ENCODE data around the gene PYGB. TPM values are rescaled to one million over a fixed set of nuclear protein-coding genes. Genes with fewer than 3 reads are reported as not detected.
A peak's percentile ranks its signal among the peaks of the same experiment; 100 is the strongest.
"Not testable (repeated sequence)": the region's sequence is repeated elsewhere in the genome, so short reads cannot be mapped to it uniquely, and the experiment has no call there.

The PYGB gene
- total RNA-seq, 1 donor from 2014 or later = 117 TPM

GRCh38 chr20:25308671-25309394, 60.9 kb downstream of the PYGB start:
- H3K9me3 ChIP-seq = no peaks in the 10 kb centered on the region
- H3K27me3 ChIP-seq = no peaks in the 10 kb centered on the region
- TF ChIP-seq, protein P1, sequence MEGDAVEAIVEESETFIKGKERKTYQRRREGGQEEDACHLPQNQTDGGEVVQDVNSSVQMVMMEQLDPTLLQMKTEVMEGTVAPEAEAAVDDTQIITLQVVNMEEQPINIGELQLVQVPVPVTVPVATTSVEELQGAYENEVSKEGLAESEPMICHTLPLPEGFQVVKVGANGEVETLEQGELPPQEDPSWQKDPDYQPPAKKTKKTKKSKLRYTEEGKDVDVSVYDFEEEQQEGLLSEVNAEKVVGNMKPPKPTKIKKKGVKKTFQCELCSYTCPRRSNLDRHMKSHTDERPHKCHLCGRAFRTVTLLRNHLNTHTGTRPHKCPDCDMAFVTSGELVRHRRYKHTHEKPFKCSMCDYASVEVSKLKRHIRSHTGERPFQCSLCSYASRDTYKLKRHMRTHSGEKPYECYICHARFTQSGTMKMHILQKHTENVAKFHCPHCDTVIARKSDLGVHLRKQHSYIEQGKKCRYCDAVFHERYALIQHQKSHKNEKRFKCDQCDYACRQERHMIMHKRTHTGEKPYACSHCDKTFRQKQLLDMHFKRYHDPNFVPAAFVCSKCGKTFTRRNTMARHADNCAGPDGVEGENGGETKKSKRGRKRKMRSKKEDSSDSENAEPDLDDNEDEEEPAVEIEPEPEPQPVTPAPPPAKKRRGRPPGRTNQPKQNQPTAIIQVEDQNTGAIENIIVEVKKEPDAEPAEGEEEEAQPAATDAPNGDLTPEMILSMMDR (IDR thresholded peaks at IDR 0.05) = no peak
- no peak for TF ChIP-seq POLR2A (IDR thresholded peaks at IDR 0.05)
- no peak for TF ChIP-seq POLR2AphosphoS5 (IDR thresholded peaks at IDR 0.05; ENCODE audit: insufficient read depth in 1 of 2, low read depth in 1 of 2)
- intact Hi-C loops (cut with DNase I) = no loop called here
- no peak for DNase-seq (ENCODE audit: extremely low spot score in 2 of 2)
- H3K4me3 ChIP-seq = no peak overlapping the region
- H3K4me1 ChIP-seq = peaks cover 27% of the 10 kb centered on the region
- H3K36me3 ChIP-seq = peaks cover 0 to 8% of the 10 kb centered on the region in 2 donors
- H3K27ac ChIP-seq = peak overlapping the region; percentile 77

GRCh38 chr20:25309395-25310267, 61.7 kb downstream of the PYGB start:
- TF ChIP-seq POLR2A (IDR thresholded peaks at IDR 0.05) (no peak), POLR2AphosphoS5 (IDR thresholded peaks at IDR 0.05; ENCODE audit: insufficient read depth in 1 of 2, low read depth in 1 of 2) (peak in 1 of 2 donors; percentile 58)
- TF ChIP-seq, protein P1 (IDR thresholded peaks at IDR 0.05) = no peak
- Histone ChIP-seq H3K27me3 (no peaks in the 10 kb centered on the region), H3K9me3 (no peaks in the 10 kb centered on the region), H3K4me3 (no peak overlapping the region), H3K36me3 (peaks cover 0 to 3% of the 10 kb centered on the region in 2 donors), H3K27ac (peak overlapping the region; percentile 77), H3K4me1 (peaks cover 27% of the 10 kb centered on the region)
- DNase-seq (ENCODE audit: extremely low spot score in 2 of 2) = no peak
- intact Hi-C loops (cut with DNase I) = loop anchor here (5.0 kb wide), 1 partner anchor 1252 kb away; no protein-coding TSS in a partner anchor

- Histone ChIP-seq H3K4me1 (peaks cover 27% of the 10 kb centered on the region), H3K36me3 (no peaks in the 10 kb centered on the region)
- intact Hi-C loops (cut with DNase I) = loop anchor here (5.0 kb wide), 1 partner anchor 1253 kb away; no protein-coding TSS in a partner anchor
Observed at GRCh38 chr20:25310268-25310920, 62.5 kb downstream of the PYGB start.

DNA sequence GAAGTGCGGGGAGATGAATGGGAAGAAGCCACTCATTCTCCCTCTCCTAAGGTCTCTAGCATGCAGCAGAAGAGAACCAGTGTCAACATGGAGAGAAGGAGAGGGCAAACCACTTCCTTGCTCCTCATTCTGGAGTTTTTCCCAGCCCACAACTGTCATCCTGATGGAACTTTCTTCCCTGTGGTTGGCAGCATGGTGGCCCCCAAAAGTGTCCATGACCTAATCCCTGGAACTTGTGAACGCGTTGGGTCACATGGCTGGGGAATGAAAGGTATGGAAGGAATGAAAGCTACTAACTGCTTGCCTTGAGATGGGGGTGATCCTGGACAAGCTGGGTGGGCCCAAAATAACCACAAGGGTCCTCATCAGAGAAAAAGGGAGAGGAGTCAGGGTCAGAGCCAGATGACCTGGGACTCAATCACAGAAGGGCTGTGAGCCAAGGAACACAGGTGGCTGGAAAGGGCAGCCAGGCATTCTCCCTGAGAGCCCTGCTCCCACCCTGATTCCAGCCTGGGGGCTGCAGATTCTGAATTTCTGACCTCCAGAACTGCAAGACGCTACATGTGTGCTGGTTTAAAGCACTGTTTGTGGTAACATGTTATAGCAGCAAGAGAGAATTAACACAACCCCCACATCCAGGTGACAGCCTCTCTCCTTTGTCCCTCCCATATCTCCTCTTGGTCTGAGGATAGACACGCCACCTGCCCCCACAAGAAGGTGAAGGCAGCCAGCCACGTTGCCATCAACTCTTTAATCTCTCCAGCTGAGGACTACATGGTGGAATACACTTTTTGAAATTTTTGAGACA, 63.2 kb downstream of the PYGB start:
- Histone ChIP-seq H3K9me3 (no peaks in the 10 kb centered on the region), H3K27me3 (no peaks in the 10 kb centered on the region), H3K4me1 (peaks cover 27% of the 10 kb centered on the region), H3K4me3 (peak overlapping the region in 1 of 2 donors; percentile 8), H3K27ac (peak overlapping the region; percentile 77), H3K36me3 (no peaks in the 10 kb centered on the region)
- TF ChIP-seq, protein P1 (IDR thresholded peaks at IDR 0.05) = no peak
- no peak for TF ChIP-seq POLR2A (IDR thresholded peaks at IDR 0.05)
- no peak for TF ChIP-seq POLR2AphosphoS5 (IDR thresholded peaks at IDR 0.05; ENCODE audit: insufficient read depth in 1 of 2, low read depth in 1 of 2)
- intact Hi-C loops (cut with DNase I) = loop anchor here (5.0 kb wide), 1 partner anchor 1254 kb away; no protein-coding TSS in a partner anchor
- no peak for DNase-seq (ENCODE audit: extremely low spot score in 2 of 2)

More at GRCh38 chr20:25310268-25310920, 62.5 kb downstream of the PYGB start:
- no peak for DNase-seq (ENCODE audit: extremely low spot score in 2 of 2)
- H3K4me3 ChIP-seq = peak overlapping the region in 1 of 2 donors; percentile 8
- no peaks in the 10 kb centered on the region for H3K27me3 ChIP-seq
- peak overlapping the region; percentile 77 for H3K27ac ChIP-seq
- no peaks in the 10 kb centered on the region for H3K9me3 ChIP-seq
- TF ChIP-seq, protein P1 (IDR thresholded peaks at IDR 0.05) = peak in 1 of 3 experiments; percentile 38
- peak in 1 of 2 donors; percentile 71 for TF ChIP-seq POLR2AphosphoS5 (IDR thresholded peaks at IDR 0.05; ENCODE audit: insufficient read depth in 1 of 2, low read depth in 1 of 2)
- peak in 1 of 2 donors; percentile 27 for TF ChIP-seq POLR2A (IDR thresholded peaks at IDR 0.05)

DNA sequence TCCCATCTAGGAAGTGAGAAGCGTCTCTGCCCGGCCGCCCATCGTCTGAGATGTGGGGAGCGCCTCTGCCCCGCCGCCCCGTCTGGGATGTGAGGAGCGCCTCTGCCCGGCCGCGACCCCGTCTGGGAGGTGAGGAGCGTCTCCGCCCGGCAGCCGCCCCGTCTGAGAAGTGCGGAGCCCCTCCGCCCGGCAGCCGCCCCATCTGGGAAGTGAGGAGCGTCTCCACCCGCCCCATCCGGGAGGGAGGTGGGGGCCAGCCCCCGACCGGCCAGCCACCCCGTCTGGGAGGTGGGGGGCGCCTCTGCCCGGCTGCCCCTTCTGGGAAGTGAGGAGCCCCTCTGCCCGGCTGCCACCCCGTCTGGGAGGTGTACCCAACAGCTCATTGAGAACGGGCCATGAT, 64.8 kb downstream of the PYGB start:
- not testable (repeated sequence) for H3K36me3 ChIP-seq; H3K27me3 ChIP-seq; DNase-seq (ENCODE audit: extremely low spot score in 2 of 2); H3K9me3 ChIP-seq; H3K27ac ChIP-seq; H3K4me3 ChIP-seq
- intact Hi-C loops (cut with DNase I) = loop anchor here (5.0 kb wide), 1 partner anchor 1255 kb away; no protein-coding TSS in a partner anchor
- peaks cover 27% of the 10 kb centered on the region for H3K4me1 ChIP-seq
